ENCODE measurements around the gene SOX1. TPM values are rescaled to one million over a fixed set of nuclear protein-coding genes. Genes with fewer than 3 reads are reported as not detected.

Gene SOX1
- total RNA-seq, 1 experiment from 2014 or later = 0.15 TPM

DNA sequence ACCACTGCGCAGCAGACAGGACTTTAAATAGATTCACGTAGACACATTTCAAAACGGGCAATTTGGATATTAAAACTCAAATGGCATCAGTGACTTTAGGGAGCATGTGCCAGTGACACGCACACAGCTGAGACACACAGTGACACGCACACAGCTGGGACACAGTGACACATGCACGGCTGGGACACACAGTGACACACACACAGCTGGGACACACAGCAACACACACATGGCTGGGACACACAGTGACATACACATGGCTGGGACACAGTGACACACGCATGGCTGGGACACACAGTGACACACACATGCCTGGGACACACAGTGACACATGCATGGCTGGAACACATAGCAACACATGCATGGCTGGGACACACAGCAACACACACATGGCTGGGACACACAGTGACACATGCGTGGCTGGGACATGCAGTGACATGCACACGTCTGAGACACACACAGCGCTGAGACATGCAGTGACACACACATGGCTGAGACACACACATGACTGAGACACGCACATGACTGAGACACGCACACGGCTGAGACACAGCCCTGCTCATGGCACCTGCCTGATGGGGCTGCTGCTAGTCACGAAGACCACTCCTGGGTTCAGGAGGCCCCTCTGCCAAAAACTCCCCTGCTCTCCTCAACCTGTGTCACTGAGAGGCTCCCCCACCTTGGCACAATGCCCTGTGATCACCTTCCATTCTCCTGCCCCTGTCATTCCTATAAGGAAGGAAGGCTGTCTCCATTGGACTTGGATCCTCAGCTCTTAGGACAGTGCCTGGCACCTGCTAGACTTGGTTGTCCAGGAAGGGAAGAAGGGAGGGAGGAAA, 52.5 kb downstream of the SOX1 start:
- ChIA-PET POLR2A (no interaction called here), CTCF (no interaction called here)
- no peak for ATAC-seq
- no peaks in the 10 kb centered on the region for H3K9me3 Mint-ChIP-seq
- H3K27me3 Mint-ChIP-seq (ENCODE audit: low read depth) = peaks cover 7% of the 10 kb centered on the region
- no peak overlapping the region for H3K4me3 Mint-ChIP-seq
- H3K27ac Mint-ChIP-seq = no peak overlapping the region
- no peak for DNase-seq (ENCODE audit: low spot score)
- TF ChIP-seq, protein P1, sequence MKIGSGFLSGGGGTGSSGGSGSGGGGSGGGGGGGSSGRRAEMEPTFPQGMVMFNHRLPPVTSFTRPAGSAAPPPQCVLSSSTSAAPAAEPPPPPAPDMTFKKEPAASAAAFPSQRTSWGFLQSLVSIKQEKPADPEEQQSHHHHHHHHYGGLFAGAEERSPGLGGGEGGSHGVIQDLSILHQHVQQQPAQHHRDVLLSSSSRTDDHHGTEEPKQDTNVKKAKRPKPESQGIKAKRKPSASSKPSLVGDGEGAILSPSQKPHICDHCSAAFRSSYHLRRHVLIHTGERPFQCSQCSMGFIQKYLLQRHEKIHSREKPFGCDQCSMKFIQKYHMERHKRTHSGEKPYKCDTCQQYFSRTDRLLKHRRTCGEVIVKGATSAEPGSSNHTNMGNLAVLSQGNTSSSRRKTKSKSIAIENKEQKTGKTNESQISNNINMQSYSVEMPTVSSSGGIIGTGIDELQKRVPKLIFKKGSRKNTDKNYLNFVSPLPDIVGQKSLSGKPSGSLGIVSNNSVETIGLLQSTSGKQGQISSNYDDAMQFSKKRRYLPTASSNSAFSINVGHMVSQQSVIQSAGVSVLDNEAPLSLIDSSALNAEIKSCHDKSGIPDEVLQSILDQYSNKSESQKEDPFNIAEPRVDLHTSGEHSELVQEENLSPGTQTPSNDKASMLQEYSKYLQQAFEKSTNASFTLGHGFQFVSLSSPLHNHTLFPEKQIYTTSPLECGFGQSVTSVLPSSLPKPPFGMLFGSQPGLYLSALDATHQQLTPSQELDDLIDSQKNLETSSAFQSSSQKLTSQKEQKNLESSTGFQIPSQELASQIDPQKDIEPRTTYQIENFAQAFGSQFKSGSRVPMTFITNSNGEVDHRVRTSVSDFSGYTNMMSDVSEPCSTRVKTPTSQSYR (CRISPR knock-in tag; IDR thresholded peaks at IDR 0.05) = no peak
- TF ChIP-seq TCF7 (CRISPR knock-in tag; IDR thresholded peaks at IDR 0.05; ENCODE audit: low read depth) = no peak
- TF ChIP-seq JUN (CRISPR knock-in tag; IDR thresholded peaks at IDR 0.05) = no peak
- TF ChIP-seq PRRX2 (CRISPR knock-in tag; IDR thresholded peaks at IDR 0.05) = no peak
- no peak for TF ChIP-seq ZBTB21 (CRISPR knock-in tag; IDR thresholded peaks at IDR 0.05; ENCODE audit: borderline replicate concordance)
- no peak for TF ChIP-seq NR1H2 (CRISPR knock-in tag; IDR thresholded peaks at IDR 0.05)
- TF ChIP-seq RORB (CRISPR knock-in tag; IDR thresholded peaks at IDR 0.05) = no peak
- TF ChIP-seq CBFB (CRISPR knock-in tag; IDR thresholded peaks at IDR 0.05; ENCODE audit: low read depth) = no peak
- TF ChIP-seq, protein P2, sequence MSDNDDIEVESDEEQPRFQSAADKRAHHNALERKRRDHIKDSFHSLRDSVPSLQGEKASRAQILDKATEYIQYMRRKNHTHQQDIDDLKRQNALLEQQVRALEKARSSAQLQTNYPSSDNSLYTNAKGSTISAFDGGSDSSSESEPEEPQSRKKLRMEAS (CRISPR knock-in tag; IDR thresholded peaks at IDR 0.05) = no peak
- TF ChIP-seq ERG (CRISPR knock-in tag; IDR thresholded peaks at IDR 0.05) = no peak
- no peak for TF ChIP-seq PRDM15 (CRISPR knock-in tag; IDR thresholded peaks at IDR 0.05)
- no peak for TF ChIP-seq HMGA2 (CRISPR knock-in tag; IDR thresholded peaks at IDR 0.05)
- TF ChIP-seq FOXJ3 (CRISPR knock-in tag; IDR thresholded peaks at IDR 0.05; ENCODE audit: borderline replicate concordance) = no peak
- TF ChIP-seq, protein P3, sequence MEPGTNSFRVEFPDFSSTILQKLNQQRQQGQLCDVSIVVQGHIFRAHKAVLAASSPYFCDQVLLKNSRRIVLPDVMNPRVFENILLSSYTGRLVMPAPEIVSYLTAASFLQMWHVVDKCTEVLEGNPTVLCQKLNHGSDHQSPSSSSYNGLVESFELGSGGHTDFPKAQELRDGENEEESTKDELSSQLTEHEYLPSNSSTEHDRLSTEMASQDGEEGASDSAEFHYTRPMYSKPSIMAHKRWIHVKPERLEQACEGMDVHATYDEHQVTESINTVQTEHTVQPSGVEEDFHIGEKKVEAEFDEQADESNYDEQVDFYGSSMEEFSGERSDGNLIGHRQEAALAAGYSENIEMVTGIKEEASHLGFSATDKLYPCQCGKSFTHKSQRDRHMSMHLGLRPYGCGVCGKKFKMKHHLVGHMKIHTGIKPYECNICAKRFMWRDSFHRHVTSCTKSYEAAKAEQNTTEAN (CRISPR knock-in tag; IDR thresholded peaks at IDR 0.05) = no peak
- no peak for TF ChIP-seq SMAD3 (CRISPR knock-in tag; IDR thresholded peaks at IDR 0.05; ENCODE audit: borderline replicate concordance)
- H3K4me1 Mint-ChIP-seq = peaks cover 2% of the 10 kb centered on the region
- H3K36me3 Mint-ChIP-seq = no peaks in the 10 kb centered on the region

- Mint-ChIP-seq H3K36me3 (no peaks in the 10 kb centered on the region), H3K9me3 (no peaks in the 10 kb centered on the region), H3K27ac (no peak overlapping the region), H3K4me3 (no peak overlapping the region), H3K27me3 (ENCODE audit: low read depth) (peaks cover 5% of the 10 kb centered on the region), H3K4me1 (peaks cover 6% of the 10 kb centered on the region)
- TF ChIP-seq FOXJ3 (CRISPR knock-in tag; IDR thresholded peaks at IDR 0.05; ENCODE audit: borderline replicate concordance) (no peak), ZNF138 (CRISPR knock-in tag; conservative IDR thresholded peaks at IDR 0.05) (no peak), ZNF396 (CRISPR knock-in tag; IDR thresholded peaks at IDR 0.05; ENCODE audit: borderline replicate concordance) (no peak)
- ATAC-seq = no peak
- DNase-seq (ENCODE audit: low spot score) = no peak
- CTCF ChIA-PET = no interaction called here
- POLR2A ChIA-PET = no interaction called here
Measured at GRCh38 chr13:112120031-112120373, 53.1 kb downstream of the SOX1 start.
